ENCODE data around the gene EPHA7. TPM values are rescaled to one million over a fixed set of nuclear protein-coding genes. Genes with fewer than 3 reads are reported as not detected.

The EPHA7 gene
- polyA plus RNA-seq, 1 of the 3 experiments (the other 2 are of a cell fraction), result under 0.01 TPM

- no peak for DNase-seq
- Histone ChIP-seq H3K4me2 (no peak overlapping the region), H3K79me2 (ENCODE audit: insufficient read depth) (no peaks in the 10 kb centered on the region), H3K36me3 (replicated peaks in 1 of 2; ENCODE audit: control insufficient read depth in 1 of 2, insufficient read depth in 2 of 2, low read length in 1 of 2) (no peaks in the 10 kb centered on the region), H2AFZ (ENCODE audit: low read depth) (no peak overlapping the region), H4K20me1 (ENCODE audit: insufficient read depth) (no peaks in the 10 kb centered on the region), H3F3A (replicated peaks; ENCODE audit: insufficient read depth) (no peaks in the 10 kb centered on the region), H3K4me3 (ENCODE audit: low read depth in 2 of 2, low read length in 1 of 2) (no peak overlapping the region), H3K9me3 (no peaks in the 10 kb centered on the region), H3K27me3 (ENCODE audit: insufficient read depth) (no peaks in the 10 kb centered on the region), H3K27ac (ENCODE audit: low read depth in 2 of 2, low read length in 1 of 2) (no peak overlapping the region), H3K9me2 (no peaks in the 10 kb centered on the region), H3K4me1 (ENCODE audit: control insufficient read depth in 1 of 2, insufficient read depth in 2 of 2, low read depth in 1 of 2, low read length in 1 of 2) (no peaks in the 10 kb centered on the region), H3K9ac (no peak overlapping the region)
- WGBS (ENCODE audit: low lambda C conversion rate), result 17% methylated on average over 3 of the region's 3 CpGs
- TF ChIP-seq, protein P1, sequence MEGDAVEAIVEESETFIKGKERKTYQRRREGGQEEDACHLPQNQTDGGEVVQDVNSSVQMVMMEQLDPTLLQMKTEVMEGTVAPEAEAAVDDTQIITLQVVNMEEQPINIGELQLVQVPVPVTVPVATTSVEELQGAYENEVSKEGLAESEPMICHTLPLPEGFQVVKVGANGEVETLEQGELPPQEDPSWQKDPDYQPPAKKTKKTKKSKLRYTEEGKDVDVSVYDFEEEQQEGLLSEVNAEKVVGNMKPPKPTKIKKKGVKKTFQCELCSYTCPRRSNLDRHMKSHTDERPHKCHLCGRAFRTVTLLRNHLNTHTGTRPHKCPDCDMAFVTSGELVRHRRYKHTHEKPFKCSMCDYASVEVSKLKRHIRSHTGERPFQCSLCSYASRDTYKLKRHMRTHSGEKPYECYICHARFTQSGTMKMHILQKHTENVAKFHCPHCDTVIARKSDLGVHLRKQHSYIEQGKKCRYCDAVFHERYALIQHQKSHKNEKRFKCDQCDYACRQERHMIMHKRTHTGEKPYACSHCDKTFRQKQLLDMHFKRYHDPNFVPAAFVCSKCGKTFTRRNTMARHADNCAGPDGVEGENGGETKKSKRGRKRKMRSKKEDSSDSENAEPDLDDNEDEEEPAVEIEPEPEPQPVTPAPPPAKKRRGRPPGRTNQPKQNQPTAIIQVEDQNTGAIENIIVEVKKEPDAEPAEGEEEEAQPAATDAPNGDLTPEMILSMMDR (IDR thresholded peaks at IDR 0.05), result no peak
- no peak for TF ChIP-seq NFIC (IDR thresholded peaks at IDR 0.05; ENCODE audit: borderline replicate concordance)
- no peak for TF ChIP-seq FOXM1 (IDR thresholded peaks at IDR 0.05; ENCODE audit: low read depth)
- no peak for TF ChIP-seq RAD21 (IDR thresholded peaks at IDR 0.05; ENCODE audit: low read length)
- no peak for TF ChIP-seq USF2 (IDR thresholded peaks at IDR 0.05; ENCODE audit: borderline replicate concordance, low read depth, low read length)
- no peak for TF ChIP-seq PBX3 (IDR thresholded peaks at IDR 0.05)
- TF ChIP-seq RFX5 (IDR thresholded peaks at IDR 0.05; ENCODE audit: low read length), result no peak
- TF ChIP-seq TEAD4 (IDR thresholded peaks at IDR 0.05; ENCODE audit: borderline replicate concordance, insufficient read depth), result no peak
- POLR2A ChIA-PET, result no interaction called here
- CTCF ChIA-PET, result no interaction called here
These were observed 93.6 kb downstream of the EPHA7 start for GRCh38 chr6:93325761-93326160.

- Histone ChIP-seq H3K27me3 (ENCODE audit: insufficient read depth) (no peaks in the 10 kb centered on the region), H3K36me3 (replicated peaks in 1 of 2; ENCODE audit: control insufficient read depth in 1 of 2, insufficient read depth in 2 of 2, low read length in 1 of 2) (no peaks in the 10 kb centered on the region), H3K9ac (no peak overlapping the region), H3K9me3 (no peaks in the 10 kb centered on the region), H3K9me2 (no peaks in the 10 kb centered on the region), H3K4me1 (ENCODE audit: control insufficient read depth in 1 of 2, insufficient read depth in 2 of 2, low read depth in 1 of 2, low read length in 1 of 2) (no peaks in the 10 kb centered on the region), H2AFZ (ENCODE audit: low read depth) (no peak overlapping the region), H3K79me2 (ENCODE audit: insufficient read depth) (no peaks in the 10 kb centered on the region), H3K4me3 (ENCODE audit: low read depth in 2 of 2, low read length in 1 of 2) (no peak overlapping the region), H3K27ac (ENCODE audit: low read depth in 2 of 2, low read length in 1 of 2) (no peak overlapping the region), H3F3A (replicated peaks; ENCODE audit: insufficient read depth) (no peaks in the 10 kb centered on the region), H3K4me2 (no peak overlapping the region), H4K20me1 (ENCODE audit: insufficient read depth) (no peaks in the 10 kb centered on the region)
- POLR2A ChIA-PET, result no interaction called here
- DNase-seq, result no peak
- TF ChIP-seq RXRA (IDR thresholded peaks at IDR 0.05; ENCODE audit: borderline replicate concordance, low read depth) (no peak), FOSL2 (IDR thresholded peaks at IDR 0.05; ENCODE audit: borderline replicate concordance, low read depth) (no peak), ZBTB33 (IDR thresholded peaks at IDR 0.05; ENCODE audit: borderline replicate concordance, low read depth) (no peak), USF2 (IDR thresholded peaks at IDR 0.05; ENCODE audit: borderline replicate concordance, low read depth, low read length) (no peak), GATA2 (CRISPR knock-in tag; IDR thresholded peaks at IDR 0.05) (no peak), RAD21 (IDR thresholded peaks at IDR 0.05; ENCODE audit: low read length) (no peak), NFIC (IDR thresholded peaks at IDR 0.05; ENCODE audit: borderline replicate concordance) (no peak)
- TF ChIP-seq, protein P2, sequence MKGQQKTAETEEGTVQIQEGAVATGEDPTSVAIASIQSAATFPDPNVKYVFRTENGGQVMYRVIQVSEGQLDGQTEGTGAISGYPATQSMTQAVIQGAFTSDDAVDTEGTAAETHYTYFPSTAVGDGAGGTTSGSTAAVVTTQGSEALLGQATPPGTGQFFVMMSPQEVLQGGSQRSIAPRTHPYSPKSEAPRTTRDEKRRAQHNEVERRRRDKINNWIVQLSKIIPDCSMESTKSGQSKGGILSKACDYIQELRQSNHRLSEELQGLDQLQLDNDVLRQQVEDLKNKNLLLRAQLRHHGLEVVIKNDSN (IDR thresholded peaks at IDR 0.05; ENCODE audit: borderline replicate concordance, low read depth), result no peak
- TF ChIP-seq, protein P3, sequence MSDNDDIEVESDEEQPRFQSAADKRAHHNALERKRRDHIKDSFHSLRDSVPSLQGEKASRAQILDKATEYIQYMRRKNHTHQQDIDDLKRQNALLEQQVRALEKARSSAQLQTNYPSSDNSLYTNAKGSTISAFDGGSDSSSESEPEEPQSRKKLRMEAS (IDR thresholded peaks at IDR 0.05; ENCODE audit: low read depth), result no peak
- WGBS (ENCODE audit: low lambda C conversion rate), result 0% methylated on average over 1 of the region's 1 CpG
- CTCF ChIA-PET, result no interaction called here
These were observed 95.7 kb downstream of the EPHA7 start for GRCh38 chr6:93323630-93324029.

Data from SK-N-SH (cell line).